HG03108 (cell line): Measurements from ENCODE around the gene ARFGEF3.
"Not testable (repeated sequence)": the region's sequence is repeated elsewhere in the genome, so short reads cannot be mapped to it uniquely, and the experiment has no call there.

Experiments used
- ATAC-seq: cut with Tn5 transposase; IDR thresholded peaks from one replicate; pipeline ENCODE4 v1.9.1; 2021; ENCODE audit warnings: moderate library complexity; ENCODE audit not compliant: unreplicated experiment

The ARFGEF3 gene, protein sequence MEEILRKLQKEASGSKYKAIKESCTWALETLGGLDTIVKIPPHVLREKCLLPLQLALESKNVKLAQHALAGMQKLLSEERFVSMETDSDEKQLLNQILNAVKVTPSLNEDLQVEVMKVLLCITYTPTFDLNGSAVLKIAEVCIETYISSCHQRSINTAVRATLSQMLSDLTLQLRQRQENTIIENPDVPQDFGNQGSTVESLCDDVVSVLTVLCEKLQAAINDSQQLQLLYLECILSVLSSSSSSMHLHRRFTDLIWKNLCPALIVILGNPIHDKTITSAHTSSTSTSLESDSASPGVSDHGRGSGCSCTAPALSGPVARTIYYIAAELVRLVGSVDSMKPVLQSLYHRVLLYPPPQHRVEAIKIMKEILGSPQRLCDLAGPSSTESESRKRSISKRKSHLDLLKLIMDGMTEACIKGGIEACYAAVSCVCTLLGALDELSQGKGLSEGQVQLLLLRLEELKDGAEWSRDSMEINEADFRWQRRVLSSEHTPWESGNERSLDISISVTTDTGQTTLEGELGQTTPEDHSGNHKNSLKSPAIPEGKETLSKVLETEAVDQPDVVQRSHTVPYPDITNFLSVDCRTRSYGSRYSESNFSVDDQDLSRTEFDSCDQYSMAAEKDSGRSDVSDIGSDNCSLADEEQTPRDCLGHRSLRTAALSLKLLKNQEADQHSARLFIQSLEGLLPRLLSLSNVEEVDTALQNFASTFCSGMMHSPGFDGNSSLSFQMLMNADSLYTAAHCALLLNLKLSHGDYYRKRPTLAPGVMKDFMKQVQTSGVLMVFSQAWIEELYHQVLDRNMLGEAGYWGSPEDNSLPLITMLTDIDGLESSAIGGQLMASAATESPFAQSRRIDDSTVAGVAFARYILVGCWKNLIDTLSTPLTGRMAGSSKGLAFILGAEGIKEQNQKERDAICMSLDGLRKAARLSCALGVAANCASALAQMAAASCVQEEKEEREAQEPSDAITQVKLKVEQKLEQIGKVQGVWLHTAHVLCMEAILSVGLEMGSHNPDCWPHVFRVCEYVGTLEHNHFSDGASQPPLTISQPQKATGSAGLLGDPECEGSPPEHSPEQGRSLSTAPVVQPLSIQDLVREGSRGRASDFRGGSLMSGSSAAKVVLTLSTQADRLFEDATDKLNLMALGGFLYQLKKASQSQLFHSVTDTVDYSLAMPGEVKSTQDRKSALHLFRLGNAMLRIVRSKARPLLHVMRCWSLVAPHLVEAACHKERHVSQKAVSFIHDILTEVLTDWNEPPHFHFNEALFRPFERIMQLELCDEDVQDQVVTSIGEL (N-terminal part only)

DNA sequence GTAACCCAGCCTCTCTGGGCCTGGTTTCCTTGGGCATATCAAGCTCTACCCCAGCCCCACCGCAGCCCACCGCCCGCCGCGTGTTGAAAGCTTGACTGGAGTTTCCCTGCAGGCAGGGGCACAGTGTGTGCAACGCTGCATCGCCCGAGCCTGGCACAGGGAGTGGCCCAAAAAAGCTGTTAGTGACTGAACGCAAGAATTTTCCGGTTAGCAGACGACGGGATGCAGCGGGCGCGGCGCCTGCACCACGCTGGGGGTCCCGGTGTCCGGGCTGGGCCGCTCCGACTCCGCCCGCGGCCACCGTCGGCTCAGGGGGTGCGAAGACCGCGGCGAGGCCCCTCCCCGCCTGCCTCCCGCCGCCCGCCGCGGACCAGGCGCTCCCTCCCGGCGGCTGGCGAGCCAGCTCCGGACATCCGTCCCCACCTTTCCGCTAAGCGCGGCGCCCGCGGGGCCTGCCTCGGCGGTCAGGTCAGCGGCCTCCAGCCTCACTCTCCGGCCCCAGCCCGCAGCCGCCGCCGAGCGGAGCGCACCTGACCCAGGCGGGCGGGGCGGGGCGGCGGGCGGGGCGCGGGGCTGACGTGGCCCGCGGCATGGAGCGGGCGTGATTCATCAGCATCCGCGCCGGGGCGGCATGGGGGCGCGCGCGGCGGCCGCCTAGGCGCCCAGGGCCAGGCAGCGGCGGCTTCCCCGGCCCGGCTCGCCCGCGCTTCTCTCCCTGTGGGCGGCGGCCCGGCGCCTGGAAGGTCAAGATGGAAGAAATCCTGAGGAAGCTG, at the start of gene ARFGEF3:
TSS of gene ARFGEF3 (plus strand) at position 602 of the 773 bp plus-strand sequence. CDS start at position 750, 148 bp downstream.
- ATAC-seq, result peak; percentile 75

DNA sequence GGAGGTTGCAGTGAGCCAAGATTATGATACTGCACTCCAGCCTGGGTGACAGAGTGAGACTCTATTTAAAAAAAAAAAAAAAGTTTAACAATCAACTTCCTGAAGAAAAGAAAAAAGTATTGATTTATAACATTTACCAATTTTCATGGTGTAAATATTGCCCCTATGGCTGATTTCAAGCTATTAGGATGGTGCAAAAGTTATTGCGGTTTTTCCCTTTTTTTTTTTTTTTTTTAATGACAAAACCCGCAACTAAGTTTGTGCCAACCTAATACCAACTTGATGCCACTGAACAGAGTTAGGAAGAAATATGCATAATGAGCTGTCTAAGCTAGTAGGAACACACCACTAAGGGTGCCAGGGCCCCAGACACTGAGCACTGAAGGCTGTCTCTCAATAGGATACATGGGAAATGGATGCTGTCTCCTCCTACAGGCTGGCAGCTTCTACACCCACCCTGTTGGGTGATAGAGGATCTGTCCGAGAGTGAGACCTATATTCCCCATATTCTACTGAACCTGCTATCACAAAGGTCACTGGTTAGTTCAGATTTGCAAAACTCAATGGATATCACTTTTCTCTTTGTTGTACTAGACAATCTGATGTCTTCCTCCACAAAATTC, 48.0 kb upstream of the ARFGEF3 start:
- no peak for ATAC-seq

DNA sequence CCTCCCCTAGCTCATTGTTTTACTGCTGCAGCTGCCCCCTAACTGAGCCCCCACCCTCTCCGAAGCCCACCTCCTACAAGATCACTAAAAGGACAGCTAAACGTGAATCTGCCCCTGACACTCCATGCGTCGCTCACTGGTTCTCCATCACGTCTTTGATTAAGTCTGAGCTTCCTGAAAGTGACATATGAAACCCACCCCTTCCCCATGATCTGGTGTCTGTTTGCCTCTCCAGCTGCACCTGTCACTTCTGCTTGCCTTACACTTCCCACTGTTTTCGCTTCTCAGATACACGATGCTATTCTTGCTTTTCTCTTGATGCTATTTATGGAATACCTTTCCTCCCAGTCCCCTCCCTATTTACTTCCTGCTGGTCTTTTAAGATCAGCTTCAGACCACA, 46.5 kb upstream of the ARFGEF3 start:
- ATAC-seq, result no peak

DNA sequence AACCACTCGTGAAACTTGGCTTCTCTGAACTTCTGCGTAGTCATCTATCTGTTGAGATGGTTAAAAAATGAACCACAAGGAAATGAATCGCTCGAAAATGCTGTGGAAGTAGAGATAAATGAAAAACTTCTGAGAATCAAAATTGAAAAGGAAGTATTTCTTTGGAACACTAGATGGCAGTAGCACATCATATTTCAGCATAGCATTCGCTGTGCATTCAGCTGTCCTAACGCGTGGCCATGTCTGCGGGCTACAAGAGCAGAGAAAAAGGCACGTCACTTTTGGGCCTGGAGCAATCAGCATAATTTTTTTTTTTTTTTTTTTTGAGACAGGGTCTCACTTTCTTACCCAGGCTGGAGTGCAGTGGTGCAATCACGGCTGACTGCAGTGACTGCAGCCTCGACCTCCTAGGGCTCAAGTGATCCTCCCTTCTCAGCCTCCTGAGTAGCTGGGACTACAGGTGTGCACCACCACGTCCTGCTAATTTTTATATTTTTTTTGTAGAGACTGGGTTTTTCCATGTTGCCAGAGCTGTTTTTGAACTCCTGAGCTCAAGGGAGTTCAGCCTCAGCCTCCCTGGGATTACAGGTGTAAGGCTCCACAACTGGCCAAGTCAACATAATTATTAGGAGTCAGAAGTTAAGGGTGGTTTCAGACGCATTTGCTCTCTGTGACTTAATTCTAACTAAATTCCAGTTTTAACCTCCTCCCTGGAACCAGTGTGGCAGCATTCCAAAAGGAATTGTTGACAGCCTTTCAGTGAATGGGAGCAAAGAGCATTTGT, 45.7 kb upstream of the ARFGEF3 start:
- ATAC-seq, result peak; percentile 66

DNA sequence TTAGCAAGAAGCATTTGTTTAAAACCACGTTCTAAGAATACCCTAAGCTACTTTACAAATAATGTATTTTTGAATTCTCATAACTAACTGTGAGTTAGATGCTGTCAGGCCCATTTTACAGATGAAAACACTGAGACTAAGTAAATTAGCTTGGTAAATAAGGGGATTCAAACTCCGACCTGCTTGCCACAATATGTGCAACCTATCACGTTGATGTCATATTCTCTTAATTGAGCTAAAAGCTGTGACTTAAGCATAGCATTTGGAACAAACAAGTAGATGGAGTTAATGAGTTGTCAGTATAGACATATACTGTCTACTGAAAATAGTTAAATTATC, 45.1 kb upstream of the ARFGEF3 start:
- no peak for ATAC-seq

DNA sequence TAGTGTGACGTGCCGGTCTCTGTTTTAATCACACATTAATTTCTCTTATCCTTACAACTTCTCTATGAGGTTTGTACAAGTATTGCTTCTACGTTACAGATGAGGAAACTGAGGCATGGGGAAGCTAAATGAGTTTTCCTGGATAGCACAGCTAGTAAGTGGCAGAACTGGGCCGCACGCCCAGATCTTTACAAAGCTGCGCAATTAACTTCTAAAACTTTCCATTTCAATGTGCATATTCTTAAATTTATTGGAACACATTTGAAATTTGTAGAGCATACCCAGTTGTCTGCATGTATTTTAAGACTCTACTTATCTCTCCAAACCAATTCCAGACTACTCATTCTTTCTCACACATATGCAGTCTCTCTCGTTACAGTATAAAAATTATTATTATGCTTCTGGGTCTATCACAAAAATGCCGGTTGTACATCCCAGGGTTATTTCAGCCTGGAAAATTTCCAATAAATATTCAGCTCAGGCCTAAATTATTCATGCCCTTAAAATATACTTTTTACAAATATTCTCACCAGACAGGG, 44.3 kb upstream of the ARFGEF3 start:
- ATAC-seq, result no peak

DNA sequence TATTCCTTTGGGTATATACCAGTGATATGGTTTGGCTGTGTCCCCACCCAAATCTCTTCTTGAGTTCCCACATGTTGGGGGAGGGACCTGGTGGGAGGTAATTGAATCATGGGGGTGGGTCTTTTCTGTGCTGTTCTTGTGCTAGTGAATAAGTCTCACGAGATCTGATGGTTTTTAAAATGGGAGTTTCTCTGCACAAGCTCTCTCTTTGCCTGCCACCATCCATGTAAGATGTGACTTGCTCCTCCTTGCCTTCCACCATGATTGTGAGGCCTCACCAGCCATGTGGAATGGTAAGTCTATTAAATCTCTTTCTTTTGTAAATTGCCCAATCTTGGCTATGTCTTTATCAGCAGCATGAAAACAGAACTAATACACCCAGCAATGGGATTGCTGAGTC, 42.5 kb upstream of the ARFGEF3 start:
- not testable (repeated sequence) for ATAC-seq

DNA sequence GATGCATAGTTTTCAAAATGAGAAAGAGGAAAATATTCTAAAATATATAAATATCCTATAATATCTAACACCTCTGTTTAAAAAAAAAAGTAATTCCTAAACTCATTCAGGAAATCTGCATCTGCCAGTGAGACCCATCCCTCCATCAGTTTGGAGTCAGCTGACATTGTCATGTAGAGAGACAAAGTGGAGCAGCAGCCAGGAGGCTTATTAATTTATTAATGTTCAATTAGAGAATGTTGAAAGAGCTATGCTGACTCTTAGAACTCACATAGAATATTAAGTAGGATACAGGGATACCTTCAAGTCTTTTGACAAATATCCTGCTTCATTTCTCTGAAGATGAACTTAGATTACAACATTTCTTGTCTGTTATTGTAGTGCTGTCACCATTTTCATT, 41.8 kb upstream of the ARFGEF3 start:
- ATAC-seq, result no peak

DNA sequence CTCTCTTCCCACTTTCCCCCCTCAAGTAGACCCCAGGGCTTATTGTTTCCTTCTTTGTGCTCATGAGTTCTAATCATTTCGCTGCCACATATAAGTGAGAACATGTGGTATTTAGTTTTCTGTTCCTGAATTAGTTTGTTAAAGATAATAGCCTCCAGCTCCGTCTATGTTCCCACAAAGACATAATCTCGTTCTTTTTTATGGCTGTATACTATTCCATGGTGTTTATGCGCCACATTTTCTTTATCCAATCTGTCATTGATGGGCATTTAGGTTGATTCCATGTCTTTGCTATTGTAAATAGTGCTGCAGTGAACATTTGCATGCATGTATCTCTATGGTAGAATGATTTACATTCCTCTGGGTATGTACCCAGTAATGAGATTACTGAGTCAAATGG, 37.6 kb upstream of the ARFGEF3 start:
- ATAC-seq, result no peak

DNA sequence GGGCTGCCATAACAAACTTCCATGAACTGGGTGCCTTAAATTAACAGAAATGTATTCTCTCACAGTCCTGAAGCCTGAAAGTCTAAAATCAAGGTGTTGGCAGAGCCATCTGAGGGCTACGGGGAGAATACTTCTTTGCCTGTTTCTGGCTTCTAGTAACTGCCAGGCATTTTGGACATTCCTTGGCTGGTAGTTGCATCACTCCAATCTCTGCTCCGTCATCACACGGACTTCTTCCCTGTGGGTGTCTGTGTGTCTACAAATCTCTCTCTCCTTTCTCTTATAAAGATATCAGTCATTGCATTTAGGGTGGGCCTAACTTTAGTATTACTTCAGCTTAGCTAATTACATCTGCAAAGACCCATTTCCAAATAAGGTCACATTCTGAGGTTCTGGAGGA, 33.6 kb upstream of the ARFGEF3 start:
- no peak for ATAC-seq

DNA sequence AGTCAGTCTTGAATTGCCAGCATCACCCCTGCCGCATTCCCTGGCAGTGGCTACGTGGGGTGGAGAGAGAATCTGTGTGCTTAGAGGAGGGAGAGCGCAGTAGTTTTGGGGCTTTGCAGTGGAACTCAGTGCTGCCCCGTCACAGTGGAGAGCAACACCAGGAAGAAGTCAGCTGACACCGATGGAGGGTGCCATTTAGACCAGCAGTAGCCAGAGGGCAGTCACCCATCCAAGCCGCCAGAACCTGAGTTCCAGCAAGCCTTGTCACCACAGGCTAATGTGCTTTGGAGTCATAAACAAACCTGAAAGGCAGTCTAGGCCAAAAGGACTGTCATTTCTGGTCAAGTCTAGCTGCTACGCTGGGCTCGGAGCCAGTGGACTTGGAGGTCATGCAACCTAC, 32.5 kb upstream of the ARFGEF3 start:
- ATAC-seq, result no peak

DNA sequence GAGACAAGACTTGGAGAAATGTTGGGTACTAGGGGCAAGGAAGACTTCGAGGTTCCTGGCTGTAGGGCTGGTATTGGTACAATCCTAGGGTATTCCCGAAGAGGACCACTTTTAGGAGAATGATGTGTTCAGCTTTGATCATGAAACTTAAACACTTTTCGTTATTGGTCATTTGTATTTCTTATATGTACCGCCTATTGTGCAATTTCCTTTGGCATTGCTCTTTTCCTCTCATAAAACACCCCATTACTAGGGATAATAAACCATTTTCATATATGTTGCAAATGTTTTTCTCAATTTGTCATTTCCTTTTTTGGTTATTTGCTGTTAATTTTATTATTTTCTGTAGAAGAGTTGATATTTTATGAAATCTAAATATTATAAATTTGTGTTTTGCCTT, 18.9 kb upstream of the ARFGEF3 start:
- ATAC-seq, result no peak

DNA sequence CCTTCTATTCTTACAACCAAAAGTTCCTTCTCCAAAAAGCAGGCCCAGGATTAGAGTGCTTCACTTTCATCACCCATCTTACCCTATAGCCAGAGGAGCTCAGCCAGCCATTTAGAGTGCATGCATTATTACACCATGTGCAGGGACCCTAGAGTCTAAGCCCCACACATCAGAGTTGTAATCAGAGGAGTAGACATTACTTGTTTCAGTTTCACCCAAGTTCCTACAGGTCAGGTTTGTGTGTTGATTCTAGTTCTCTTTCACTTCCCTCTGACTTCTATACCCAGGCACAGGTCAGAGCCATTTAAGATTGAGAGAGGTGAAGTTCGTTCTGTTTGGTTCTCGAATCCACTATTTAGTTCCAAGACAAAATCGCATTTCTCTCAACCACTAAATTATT, 16.3 kb upstream of the ARFGEF3 start:
- ATAC-seq, result no peak

DNA sequence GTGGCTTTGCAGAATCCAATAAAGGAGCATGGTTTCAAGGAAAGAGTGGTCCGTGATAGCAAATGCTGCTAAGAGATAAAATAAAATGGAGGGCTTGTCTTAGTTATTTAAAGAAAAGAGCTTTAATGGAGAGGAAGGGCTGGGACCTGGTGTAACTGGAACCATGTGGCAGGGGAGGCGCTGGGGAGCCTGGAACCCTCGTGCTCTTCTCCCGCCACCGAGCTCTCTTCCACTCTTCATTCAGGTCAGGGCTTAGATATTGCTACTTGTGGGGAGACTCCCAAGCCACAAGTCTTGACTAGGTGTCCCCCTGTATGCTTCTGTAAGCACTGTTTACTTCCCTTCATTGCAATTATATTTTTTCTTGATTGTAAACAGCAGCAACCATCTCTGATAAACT, 15.2 kb upstream of the ARFGEF3 start:
- ATAC-seq, result no peak

DNA sequence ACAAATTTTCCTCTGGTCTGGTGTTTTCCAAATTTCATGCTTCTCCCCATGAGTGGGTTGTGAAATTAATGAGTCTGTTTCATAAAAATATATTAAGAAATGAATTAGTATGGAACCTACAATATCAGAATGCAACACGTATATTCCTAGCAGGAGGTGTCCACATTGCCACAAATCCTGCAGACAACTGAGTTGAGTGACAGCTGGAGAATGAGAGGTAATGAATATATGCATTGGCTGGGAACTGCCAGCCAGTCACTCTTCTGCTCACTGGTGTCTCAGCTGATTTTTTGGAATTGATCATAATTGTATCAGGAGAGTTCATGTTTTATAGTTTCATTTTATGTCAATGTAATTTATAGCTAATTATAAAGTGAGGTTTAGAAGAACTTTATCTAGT, 6.3 kb upstream of the ARFGEF3 start:
- no peak for ATAC-seq

DNA sequence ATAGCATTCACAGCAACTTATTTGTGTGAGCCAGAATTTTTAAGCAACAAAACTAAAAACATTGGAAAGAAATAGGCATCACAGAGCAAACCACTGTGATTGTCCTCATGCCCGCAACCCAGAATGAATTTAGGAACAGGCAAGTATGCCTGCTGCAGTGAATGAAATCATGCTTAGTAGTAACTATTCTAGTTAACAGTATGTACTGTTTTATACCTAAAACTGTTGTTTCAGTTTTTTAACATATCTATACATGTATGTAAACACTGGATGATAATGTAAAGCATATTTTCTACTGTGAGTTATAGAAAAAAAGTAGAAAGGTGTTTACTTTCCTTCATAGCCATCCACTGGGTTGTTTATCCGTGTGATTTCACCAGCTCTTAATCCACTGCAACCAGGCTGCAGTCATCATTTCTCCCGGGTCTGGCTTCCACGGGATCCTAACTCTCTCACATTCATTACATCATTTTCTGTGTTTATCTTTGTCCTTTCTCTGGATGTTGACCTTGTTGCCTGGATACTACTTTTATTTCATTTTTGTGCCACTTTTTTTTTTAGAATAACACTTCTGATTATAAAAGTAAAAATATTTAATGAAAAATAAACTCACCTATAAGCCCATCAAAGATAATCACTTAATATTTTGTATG, 3.6 kb upstream of the ARFGEF3 start:
- no peak for ATAC-seq

DNA sequence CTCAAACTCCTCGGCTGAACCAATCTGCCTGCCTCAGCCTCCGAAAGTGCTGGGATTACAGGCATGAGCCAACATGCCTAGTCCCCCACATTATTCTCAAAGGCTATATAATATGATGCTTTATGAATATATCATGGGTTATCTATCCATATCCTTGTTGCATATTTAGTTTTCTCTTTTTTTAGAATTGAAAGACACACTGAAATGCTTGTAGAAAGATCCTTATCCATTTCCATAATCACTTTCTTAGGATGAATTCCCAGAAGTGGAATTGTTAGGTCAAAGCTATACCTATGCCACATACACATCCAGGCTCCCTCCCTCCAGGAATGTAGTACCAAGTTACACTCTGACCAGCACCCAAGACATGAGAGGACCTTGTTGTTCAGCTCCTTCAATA, 2.5 kb upstream of the ARFGEF3 start:
- no peak for ATAC-seq

DNA sequence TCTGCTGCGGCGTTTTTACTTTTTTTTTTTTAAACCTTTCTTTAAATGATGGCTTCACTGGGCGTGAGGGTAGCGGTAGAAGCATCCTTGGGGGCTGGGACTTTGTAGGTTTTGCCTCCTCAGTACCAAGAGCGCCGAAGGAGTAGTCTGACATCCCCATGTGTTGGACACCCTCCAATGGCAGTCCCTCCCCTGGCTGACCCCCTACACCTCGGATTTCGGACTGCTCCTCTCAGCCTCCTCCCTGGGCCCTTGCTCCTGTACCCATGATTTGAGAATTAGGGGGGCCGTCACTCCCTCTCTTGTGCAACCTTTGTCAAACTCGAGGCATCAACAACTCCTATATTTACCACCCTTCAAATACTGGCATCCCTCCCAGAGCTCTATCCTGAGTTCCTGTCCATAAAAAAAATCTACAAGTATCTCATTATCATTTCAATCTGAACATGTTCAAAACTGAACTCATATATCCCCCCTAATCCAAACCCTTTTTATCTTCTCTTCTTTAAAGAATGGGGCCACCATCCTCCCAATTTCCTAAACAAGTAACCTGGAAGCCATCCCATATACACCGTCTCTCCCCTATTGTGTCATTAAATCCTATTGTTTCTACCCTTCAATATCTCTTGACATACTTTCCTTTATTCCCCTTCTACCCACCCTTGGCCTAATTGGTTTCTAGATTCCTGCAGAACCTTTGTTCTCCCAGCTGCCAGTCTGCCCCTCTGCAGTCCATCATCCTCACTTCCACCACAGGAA, 1.2 kb upstream of the ARFGEF3 start:
- ATAC-seq, result no peak
